ENCODE measurements around the gene KRT71. TPM values are rescaled to one million over a fixed set of nuclear protein-coding genes. Genes with fewer than 3 reads are reported as not detected.

KRT71 gene
- total RNA-seq, 1 donor from 2014 or later, result not detected

- H3K27me3 Mint-ChIP-seq (ENCODE audit: low read depth), result peaks cover 38% of the 10 kb centered on the region
- no peaks in the 10 kb centered on the region for H3K36me3 Mint-ChIP-seq (ENCODE audit: low read depth)
- TF ChIP-seq CTCF (IDR thresholded peaks at IDR 0.05), result no peak
- no peak overlapping the region for H3K4me3 Mint-ChIP-seq (ENCODE audit: unreplicated experiment)
- H3K4me1 Mint-ChIP-seq (ENCODE audit: low read depth), result no peaks in the 10 kb centered on the region
- H3K27ac Mint-ChIP-seq (ENCODE audit: unreplicated experiment), result no peak overlapping the region
- H3K9me3 Mint-ChIP-seq (ENCODE audit: low read depth), result no peaks in the 10 kb centered on the region
- DNase-seq (ENCODE audit: low spot score), result peak; percentile 68
These were observed 34.6 kb upstream of the KRT71 start for GRCh38 chr12:52587563-52587962.

DNA sequence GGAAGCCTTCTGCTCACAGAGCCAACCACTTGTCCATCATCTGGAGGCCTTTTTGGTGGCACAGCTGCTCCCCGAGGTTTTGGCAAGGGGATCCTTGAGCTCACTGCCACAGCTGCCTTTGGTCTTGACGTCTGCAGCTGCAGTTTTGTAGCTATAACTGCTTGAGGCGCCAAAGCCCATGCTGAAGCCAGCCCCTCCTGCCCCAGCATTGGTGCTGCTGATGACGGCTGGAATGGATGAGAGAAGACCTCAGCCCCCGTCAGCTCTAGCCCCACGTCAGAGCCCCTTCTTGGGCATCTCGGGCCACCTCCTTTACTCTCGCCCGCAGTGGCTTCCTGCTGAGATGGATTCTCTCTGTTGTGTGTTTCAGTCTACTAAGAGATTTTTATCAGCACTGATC, 33.0 kb upstream of the KRT71 start:
- H3K27ac Mint-ChIP-seq (ENCODE audit: unreplicated experiment), result no peak overlapping the region
- H3K9me3 Mint-ChIP-seq (ENCODE audit: low read depth), result no peaks in the 10 kb centered on the region
- peaks cover 34% of the 10 kb centered on the region for H3K27me3 Mint-ChIP-seq (ENCODE audit: low read depth)
- no peak overlapping the region for H3K4me3 Mint-ChIP-seq (ENCODE audit: unreplicated experiment)
- TF ChIP-seq CTCF (IDR thresholded peaks at IDR 0.05), result no peak
- DNase-seq (ENCODE audit: low spot score), result peak; percentile 80
- H3K4me1 Mint-ChIP-seq (ENCODE audit: low read depth), result no peaks in the 10 kb centered on the region
- H3K36me3 Mint-ChIP-seq (ENCODE audit: low read depth), result no peaks in the 10 kb centered on the region

GRCh38 chr12:52585066-52585465, 32.1 kb upstream of the KRT71 start:
- Mint-ChIP-seq H3K27ac (ENCODE audit: unreplicated experiment) (no peak overlapping the region), H3K27me3 (ENCODE audit: low read depth) (peaks cover 35% of the 10 kb centered on the region), H3K36me3 (ENCODE audit: low read depth) (no peaks in the 10 kb centered on the region)

GRCh38 chr12:52584156-52584682, 31.3 kb upstream of the KRT71 start:
- TF ChIP-seq CTCF (IDR thresholded peaks at IDR 0.05), result no peak
- DNase-seq (ENCODE audit: low spot score), result peak; percentile 54
- no peak overlapping the region for H3K27ac Mint-ChIP-seq (ENCODE audit: unreplicated experiment)
- H3K4me3 Mint-ChIP-seq (ENCODE audit: unreplicated experiment), result no peak overlapping the region
- H3K27me3 Mint-ChIP-seq (ENCODE audit: low read depth), result peaks cover 32% of the 10 kb centered on the region
- H3K36me3 Mint-ChIP-seq (ENCODE audit: low read depth), result no peaks in the 10 kb centered on the region
- no peaks in the 10 kb centered on the region for H3K4me1 Mint-ChIP-seq (ENCODE audit: low read depth)
- H3K9me3 Mint-ChIP-seq (ENCODE audit: low read depth), result no peaks in the 10 kb centered on the region

More at GRCh38 chr12:52585066-52585465, 32.1 kb upstream of the KRT71 start:
- no peak overlapping the region for H3K4me3 Mint-ChIP-seq (ENCODE audit: unreplicated experiment)
- no peak for DNase-seq (ENCODE audit: low spot score)
- no peaks in the 10 kb centered on the region for H3K9me3 Mint-ChIP-seq (ENCODE audit: low read depth)
- TF ChIP-seq CTCF (IDR thresholded peaks at IDR 0.05), result no peak
- H3K4me1 Mint-ChIP-seq (ENCODE audit: low read depth), result no peaks in the 10 kb centered on the region

DNA sequence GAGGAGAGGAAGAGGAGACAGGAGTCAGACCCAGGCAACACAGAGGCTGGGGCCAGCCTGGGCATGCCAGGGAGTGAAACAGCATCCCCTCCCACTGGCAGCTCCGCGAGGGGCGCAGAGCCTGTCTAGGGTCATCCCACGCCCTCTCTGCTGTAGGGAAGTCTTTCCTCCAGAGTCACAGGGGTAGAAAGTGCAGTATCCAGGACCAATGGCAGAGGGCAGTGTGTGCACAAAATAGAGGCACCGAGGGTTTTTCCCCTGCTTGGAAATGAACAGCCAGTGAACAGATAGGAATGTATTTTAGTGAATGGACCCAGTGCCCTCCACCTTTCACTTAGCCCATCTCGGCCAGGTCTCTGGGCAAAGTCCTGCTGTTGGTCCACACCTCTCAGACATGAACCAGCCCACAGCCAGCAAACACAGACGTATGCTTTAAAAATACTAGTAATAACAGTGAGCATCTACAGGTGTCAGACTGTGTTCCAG, 30.1 kb upstream of the KRT71 start:
- peaks cover 37% of the 10 kb centered on the region for H3K27me3 Mint-ChIP-seq (ENCODE audit: low read depth)
- no peak overlapping the region for H3K4me3 Mint-ChIP-seq (ENCODE audit: unreplicated experiment)
- peak; percentile 87 for TF ChIP-seq CTCF (IDR thresholded peaks at IDR 0.05)
- no peaks in the 10 kb centered on the region for H3K4me1 Mint-ChIP-seq (ENCODE audit: low read depth)
- DNase-seq (ENCODE audit: low spot score), result peak; percentile 55
- no peaks in the 10 kb centered on the region for H3K36me3 Mint-ChIP-seq (ENCODE audit: low read depth)
- no peaks in the 10 kb centered on the region for H3K9me3 Mint-ChIP-seq (ENCODE audit: low read depth)
- H3K27ac Mint-ChIP-seq (ENCODE audit: unreplicated experiment), result no peak overlapping the region

Measured in chondrocyte (in vitro differentiated cells).